Measurements from ENCODE around the gene IRX3. TPM values are rescaled to one million over a fixed set of nuclear protein-coding genes. Genes with fewer than 3 reads are reported as not detected.

Gene IRX3
- total RNA-seq, 1 donor from 2014 or later: 3.2 TPM

GRCh38 chr16:54246454-54246821 lies 40.1 kb downstream of the IRX3 start:
- Histone ChIP-seq H3K36me3 (ENCODE audit: control insufficient read depth, insufficient read depth, low read length) (no peaks in the 10 kb centered on the region), H3K27me3 (ENCODE audit: control insufficient read depth, insufficient read depth, low read length) (peaks cover 12% of the 10 kb centered on the region), H3K4me3 (ENCODE audit: low read depth, low read length) (no peak overlapping the region)
- DNase-seq (ENCODE audit: low read depth): no peak
- no peak for TF ChIP-seq CTCF (IDR thresholded peaks at IDR 0.05; ENCODE audit: insufficient read depth, low read length, poor library complexity, severe bottlenecking)

GRCh38 chr16:54245788-54246453 lies 40.7 kb downstream of the IRX3 start:
- DNase-seq (ENCODE audit: low read depth): no peak
- no peak for TF ChIP-seq CTCF (IDR thresholded peaks at IDR 0.05; ENCODE audit: insufficient read depth, low read length, poor library complexity, severe bottlenecking)
- no peaks in the 10 kb centered on the region for H3K36me3 ChIP-seq (ENCODE audit: control insufficient read depth, insufficient read depth, low read length)
- no peak overlapping the region for H3K4me3 ChIP-seq (ENCODE audit: low read depth, low read length)
- H3K27me3 ChIP-seq (ENCODE audit: control insufficient read depth, insufficient read depth, low read length): peaks cover 12% of the 10 kb centered on the region

GRCh38 chr16:54244061-54244886 lies 42.3 kb downstream of the IRX3 start:
- DNase-seq (ENCODE audit: low read depth): no peak
- no peak overlapping the region for H3K4me3 ChIP-seq (ENCODE audit: low read depth, low read length)

GRCh38 chr16:54243202-54243601 lies 43.4 kb downstream of the IRX3 start:
- DNase-seq (ENCODE audit: low read depth): no peak
- Histone ChIP-seq H3K4me3 (ENCODE audit: low read depth, low read length) (no peak overlapping the region), H3K27me3 (ENCODE audit: control insufficient read depth, insufficient read depth, low read length) (peaks cover 9% of the 10 kb centered on the region), H3K36me3 (ENCODE audit: control insufficient read depth, insufficient read depth, low read length) (no peaks in the 10 kb centered on the region)
- no peak for TF ChIP-seq CTCF (IDR thresholded peaks at IDR 0.05; ENCODE audit: insufficient read depth, low read length, poor library complexity, severe bottlenecking)

More at GRCh38 chr16:54244061-54244886, 42.3 kb downstream of the IRX3 start:
- peaks cover 9% of the 10 kb centered on the region for H3K27me3 ChIP-seq (ENCODE audit: control insufficient read depth, insufficient read depth, low read length)
- no peak for TF ChIP-seq CTCF (IDR thresholded peaks at IDR 0.05; ENCODE audit: insufficient read depth, low read length, poor library complexity, severe bottlenecking)
- H3K36me3 ChIP-seq (ENCODE audit: control insufficient read depth, insufficient read depth, low read length): no peaks in the 10 kb centered on the region

- no peak for TF ChIP-seq CTCF (IDR thresholded peaks at IDR 0.05; ENCODE audit: insufficient read depth, low read length, poor library complexity, severe bottlenecking)
- no peaks in the 10 kb centered on the region for H3K36me3 ChIP-seq (ENCODE audit: control insufficient read depth, insufficient read depth, low read length)
- DNase-seq (ENCODE audit: low read depth): no peak
- H3K4me3 ChIP-seq (ENCODE audit: low read depth, low read length): no peak overlapping the region
- H3K27me3 ChIP-seq (ENCODE audit: control insufficient read depth, insufficient read depth, low read length): peaks cover 9% of the 10 kb centered on the region
These were observed 44.4 kb downstream of the IRX3 start for GRCh38 chr16:54242199-54242598.

All from kidney epithelial cell (primary cell).